ENCODE results near the gene COL19A1.

The COL19A1 gene

GRCh38 chr6:69974193-69974592 is 107.8 kb downstream of the COL19A1 start:
- in situ Hi-C loops (cut with MboI; ENCODE audit: low pct_unique_long_range_greater_than_20kb, low sequenced_read_pairs, unreplicated experiment), result no loop called here
- DNase-seq (ENCODE audit: low spot score), result no peak

GRCh38 chr6:69976591-69977090 is 110.3 kb downstream of the COL19A1 start:
- no peak for TF ChIP-seq CTCF (IDR thresholded peaks at IDR 0.05; ENCODE audit: extremely low read depth, insufficient read depth, missing control alignments)
- in situ Hi-C loops (cut with MboI; ENCODE audit: low pct_unique_long_range_greater_than_20kb, low sequenced_read_pairs, unreplicated experiment), result no loop called here

More at GRCh38 chr6:69974193-69974592, 107.8 kb downstream of the COL19A1 start:
- no peak for TF ChIP-seq CTCF (IDR thresholded peaks at IDR 0.05; ENCODE audit: extremely low read depth, insufficient read depth, missing control alignments)

GRCh38 chr6:69980624-69981023 is 114.3 kb downstream of the COL19A1 start:
- no peak for DNase-seq (ENCODE audit: low spot score)
- in situ Hi-C loops (cut with MboI; ENCODE audit: low pct_unique_long_range_greater_than_20kb, low sequenced_read_pairs, unreplicated experiment), result no loop called here
- no peak for TF ChIP-seq CTCF (IDR thresholded peaks at IDR 0.05; ENCODE audit: extremely low read depth, insufficient read depth, missing control alignments)

More at GRCh38 chr6:69976591-69977090, 110.3 kb downstream of the COL19A1 start:
- DNase-seq (ENCODE audit: low spot score), result no peak

- in situ Hi-C loops (cut with MboI; ENCODE audit: low pct_unique_long_range_greater_than_20kb, low sequenced_read_pairs, unreplicated experiment), result no loop called here
- no peak for DNase-seq (ENCODE audit: low spot score)
- no peak for TF ChIP-seq CTCF (IDR thresholded peaks at IDR 0.05; ENCODE audit: extremely low read depth, insufficient read depth, missing control alignments)
Observed at GRCh38 chr6:69984506-69984905, 118.2 kb downstream of the COL19A1 start.

GRCh38 chr6:69985180-69985579 is 118.8 kb downstream of the COL19A1 start:
- in situ Hi-C loops (cut with MboI; ENCODE audit: low pct_unique_long_range_greater_than_20kb, low sequenced_read_pairs, unreplicated experiment), result no loop called here
- DNase-seq (ENCODE audit: low spot score), result no peak
- TF ChIP-seq CTCF (IDR thresholded peaks at IDR 0.05; ENCODE audit: extremely low read depth, insufficient read depth, missing control alignments), result no peak

- TF ChIP-seq CTCF (IDR thresholded peaks at IDR 0.05; ENCODE audit: extremely low read depth, insufficient read depth, missing control alignments), result no peak
- in situ Hi-C loops (cut with MboI; ENCODE audit: low pct_unique_long_range_greater_than_20kb, low sequenced_read_pairs, unreplicated experiment), result no loop called here
- DNase-seq (ENCODE audit: low spot score), result no peak
Observed at GRCh38 chr6:69987550-69987949, 121.2 kb downstream of the COL19A1 start.

Measured in GM13977 (cell line).